PC-9 (cell line): ENCODE results near the gene HSPA4.

Source experiments
- EZH2 ChIP-seq: fragments of 200-600 bp; sonication (generic); IDR thresholded peaks from 2 replicates; pipeline ENCODE4 v1.8.0; 2017; ENCODE audit warnings: antibody characterized with exemption, low read depth
- TF ChIP-seq, protein P1 (sequence below): fragments of 200-600 bp; sonication (generic); conservative IDR thresholded peaks from 2 replicates; pipeline ENCODE4 v1.6.1; 2017; ENCODE audit warnings: mixed run types, antibody characterized with exemption, mild to moderate bottlenecking, moderate library complexity

DNA sequence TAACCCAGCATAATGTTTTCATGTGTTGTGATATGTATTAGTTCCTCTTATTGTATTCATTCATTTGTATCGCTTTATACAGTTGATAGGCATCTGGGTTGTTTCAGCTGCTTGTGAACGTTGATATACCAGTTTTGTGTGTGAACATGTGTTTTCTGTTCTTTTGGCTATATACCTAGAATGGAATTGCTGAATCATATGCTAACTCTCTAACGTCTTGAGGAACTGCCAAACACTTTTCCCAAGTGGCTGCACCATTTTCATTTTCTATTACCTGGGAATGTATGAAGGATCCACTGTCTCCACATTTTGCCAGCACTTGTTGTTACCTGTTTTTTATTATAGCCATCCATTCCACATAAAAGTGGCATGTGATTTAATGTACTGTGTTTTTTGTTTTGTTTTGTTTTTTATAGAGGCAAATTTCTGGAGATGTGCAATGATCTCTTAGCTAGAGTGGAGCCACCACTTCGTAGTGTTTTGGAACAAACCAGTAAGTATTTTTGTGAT lies 34.6 kb downstream of the HSPA4 start:
- TF ChIP-seq, protein P1, sequence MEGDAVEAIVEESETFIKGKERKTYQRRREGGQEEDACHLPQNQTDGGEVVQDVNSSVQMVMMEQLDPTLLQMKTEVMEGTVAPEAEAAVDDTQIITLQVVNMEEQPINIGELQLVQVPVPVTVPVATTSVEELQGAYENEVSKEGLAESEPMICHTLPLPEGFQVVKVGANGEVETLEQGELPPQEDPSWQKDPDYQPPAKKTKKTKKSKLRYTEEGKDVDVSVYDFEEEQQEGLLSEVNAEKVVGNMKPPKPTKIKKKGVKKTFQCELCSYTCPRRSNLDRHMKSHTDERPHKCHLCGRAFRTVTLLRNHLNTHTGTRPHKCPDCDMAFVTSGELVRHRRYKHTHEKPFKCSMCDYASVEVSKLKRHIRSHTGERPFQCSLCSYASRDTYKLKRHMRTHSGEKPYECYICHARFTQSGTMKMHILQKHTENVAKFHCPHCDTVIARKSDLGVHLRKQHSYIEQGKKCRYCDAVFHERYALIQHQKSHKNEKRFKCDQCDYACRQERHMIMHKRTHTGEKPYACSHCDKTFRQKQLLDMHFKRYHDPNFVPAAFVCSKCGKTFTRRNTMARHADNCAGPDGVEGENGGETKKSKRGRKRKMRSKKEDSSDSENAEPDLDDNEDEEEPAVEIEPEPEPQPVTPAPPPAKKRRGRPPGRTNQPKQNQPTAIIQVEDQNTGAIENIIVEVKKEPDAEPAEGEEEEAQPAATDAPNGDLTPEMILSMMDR: no peak
- TF ChIP-seq EZH2: no peak
